ENCODE measurements around the gene ZFPM1.
"Not testable (repeated sequence)": the region's sequence is repeated elsewhere in the genome, so short reads cannot be mapped to it uniquely, and the experiment has no call there.

ZFPM1 gene

GRCh38 chr16:88512728-88513696 is 59.9 kb downstream of the ZFPM1 start:
- DNase-seq (ENCODE audit: low read depth), result no peak

GRCh38 chr16:88514070-88514469 is 61.0 kb downstream of the ZFPM1 start:
- no peak for DNase-seq (ENCODE audit: low read depth)

GRCh38 chr16:88514526-88515232 is 61.6 kb downstream of the ZFPM1 start:
- DNase-seq (ENCODE audit: low read depth), result no peak

- no peak for DNase-seq (ENCODE audit: low read depth)
These were observed 62.3 kb downstream of the ZFPM1 start for GRCh38 chr16:88515371-88515770.

GRCh38 chr16:88515925-88516594 is 63.0 kb downstream of the ZFPM1 start:
- DNase-seq (ENCODE audit: low read depth), result no peak

- no peak for DNase-seq (ENCODE audit: low read depth)
These were observed 63.6 kb downstream of the ZFPM1 start for GRCh38 chr16:88516601-88517061.

- DNase-seq (ENCODE audit: low read depth), result not testable (repeated sequence)
These were observed 64.2 kb downstream of the ZFPM1 start for GRCh38 chr16:88517208-88517774.

GRCh38 chr16:88518411-88519111 is 65.5 kb downstream of the ZFPM1 start:
- not testable (repeated sequence) for DNase-seq (ENCODE audit: low read depth)

- DNase-seq (ENCODE audit: low read depth), result no peak
These were observed 66.2 kb downstream of the ZFPM1 start for GRCh38 chr16:88519240-88519639.

GRCh38 chr16:88519938-88520653 is 67.0 kb downstream of the ZFPM1 start:
- no peak for DNase-seq (ENCODE audit: low read depth)

GRCh38 chr16:88521674-88522073 is 68.6 kb downstream of the ZFPM1 start:
- DNase-seq (ENCODE audit: low read depth), result no peak

- DNase-seq (ENCODE audit: low read depth), result no peak
These were observed 69.3 kb downstream of the ZFPM1 start for GRCh38 chr16:88522276-88522949.

GRCh38 chr16:88523309-88524161 is 70.5 kb downstream of the ZFPM1 start:
- no peak for DNase-seq (ENCODE audit: low read depth)

- no peak for DNase-seq (ENCODE audit: low read depth)
These were observed 71.3 kb downstream of the ZFPM1 start for GRCh38 chr16:88524274-88524972.

GRCh38 chr16:88524973-88525662 is 72.0 kb downstream of the ZFPM1 start:
- no peak for DNase-seq (ENCODE audit: low read depth)

GRCh38 chr16:88525663-88525990 is 72.5 kb downstream of the ZFPM1 start:
- DNase-seq (ENCODE audit: low read depth), result no peak

- no peak for DNase-seq (ENCODE audit: low read depth)
These were observed 73.2 kb downstream of the ZFPM1 start for GRCh38 chr16:88526008-88526905.
